Femur (tissue), 1 donor: Measurements from ENCODE around the gene PTPDC1.

Experiments used
- DNase-seq: peaks from one replicate; pipeline ENCODE4 v3.0.0-alpha.2; 2017

PTPDC1 gene, protein sequence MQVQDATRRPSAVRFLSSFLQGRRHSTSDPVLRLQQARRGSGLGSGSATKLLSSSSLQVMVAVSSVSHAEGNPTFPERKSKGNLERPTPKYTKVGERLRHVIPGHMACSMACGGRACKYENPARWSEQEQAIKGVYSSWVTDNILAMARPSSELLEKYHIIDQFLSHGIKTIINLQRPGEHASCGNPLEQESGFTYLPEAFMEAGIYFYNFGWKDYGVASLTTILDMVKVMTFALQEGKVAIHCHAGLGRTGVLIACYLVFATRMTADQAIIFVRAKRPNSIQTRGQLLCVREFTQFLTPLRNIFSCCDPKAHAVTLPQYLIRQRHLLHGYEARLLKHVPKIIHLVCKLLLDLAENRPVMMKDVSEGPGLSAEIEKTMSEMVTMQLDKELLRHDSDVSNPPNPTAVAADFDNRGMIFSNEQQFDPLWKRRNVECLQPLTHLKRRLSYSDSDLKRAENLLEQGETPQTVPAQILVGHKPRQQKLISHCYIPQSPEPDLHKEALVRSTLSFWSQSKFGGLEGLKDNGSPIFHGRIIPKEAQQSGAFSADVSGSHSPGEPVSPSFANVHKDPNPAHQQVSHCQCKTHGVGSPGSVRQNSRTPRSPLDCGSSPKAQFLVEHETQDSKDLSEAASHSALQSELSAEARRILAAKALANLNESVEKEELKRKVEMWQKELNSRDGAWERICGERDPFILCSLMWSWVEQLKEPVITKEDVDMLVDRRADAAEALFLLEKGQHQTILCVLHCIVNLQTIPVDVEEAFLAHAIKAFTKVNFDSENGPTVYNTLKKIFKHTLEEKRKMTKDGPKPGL

DNA sequence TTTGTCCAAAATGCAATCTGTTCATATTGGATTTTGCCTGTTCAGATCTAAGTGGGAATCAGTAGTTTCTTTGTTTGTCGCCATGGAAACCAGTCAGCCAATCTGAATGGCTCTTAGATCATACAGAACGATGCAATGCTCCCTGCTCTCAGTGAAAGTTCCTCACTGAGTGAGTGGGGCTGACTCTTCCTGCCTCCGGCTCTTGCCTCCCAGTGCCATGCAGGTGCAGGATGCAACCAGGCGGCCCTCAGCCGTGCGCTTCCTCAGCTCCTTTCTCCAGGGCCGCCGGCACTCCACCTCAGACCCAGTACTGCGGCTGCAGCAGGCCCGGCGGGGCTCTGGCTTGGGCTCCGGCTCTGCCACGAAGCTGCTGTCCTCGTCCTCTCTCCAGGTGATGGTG is at the start of gene PTPDC1:
PTPDC1 (plus strand) TSS at position 151 of the 400 bp plus-strand sequence; CDS start at position 218, 67 bp downstream.
- DNase-seq = peak; percentile 64

DNA sequence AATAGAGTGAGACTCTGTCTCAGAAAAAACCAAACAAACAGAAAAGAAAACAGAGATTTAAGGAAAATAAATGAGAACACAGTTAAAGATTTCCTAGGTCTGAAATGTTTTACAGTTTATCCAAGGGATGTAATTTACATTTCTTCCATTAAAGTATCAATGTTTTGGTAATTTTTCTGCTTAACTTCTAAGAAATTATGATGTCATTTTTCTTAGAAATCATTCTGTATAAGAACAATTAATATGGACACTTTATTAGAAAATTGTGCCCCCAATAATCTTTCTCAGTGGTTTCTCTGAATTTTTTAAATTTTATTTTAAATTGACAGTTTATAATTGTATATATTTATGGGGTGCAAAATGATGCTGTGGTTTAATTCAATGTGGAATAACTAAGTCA is 49.8 kb upstream of the PTPDC1 start:
- no peak for DNase-seq

DNA sequence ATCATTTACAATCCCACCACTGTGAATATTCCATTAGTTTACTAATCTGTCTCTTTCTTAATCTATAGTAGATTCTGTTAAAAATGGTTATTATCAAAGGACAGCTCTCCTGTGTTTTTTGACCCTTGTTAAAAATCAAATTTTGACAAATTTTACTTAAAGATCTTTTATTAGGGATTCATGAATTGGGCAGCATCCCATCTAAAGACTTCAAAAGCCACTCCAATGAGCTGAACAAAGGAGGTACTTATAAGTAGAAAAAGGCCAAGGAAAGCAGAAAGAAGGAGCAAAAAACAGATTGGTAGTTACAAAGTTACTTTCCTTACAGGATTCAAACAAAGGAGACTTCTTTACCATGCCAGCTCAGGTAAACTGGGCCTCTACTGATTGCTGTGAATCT is 44.5 kb upstream of the PTPDC1 start:
- no peak for DNase-seq

DNA sequence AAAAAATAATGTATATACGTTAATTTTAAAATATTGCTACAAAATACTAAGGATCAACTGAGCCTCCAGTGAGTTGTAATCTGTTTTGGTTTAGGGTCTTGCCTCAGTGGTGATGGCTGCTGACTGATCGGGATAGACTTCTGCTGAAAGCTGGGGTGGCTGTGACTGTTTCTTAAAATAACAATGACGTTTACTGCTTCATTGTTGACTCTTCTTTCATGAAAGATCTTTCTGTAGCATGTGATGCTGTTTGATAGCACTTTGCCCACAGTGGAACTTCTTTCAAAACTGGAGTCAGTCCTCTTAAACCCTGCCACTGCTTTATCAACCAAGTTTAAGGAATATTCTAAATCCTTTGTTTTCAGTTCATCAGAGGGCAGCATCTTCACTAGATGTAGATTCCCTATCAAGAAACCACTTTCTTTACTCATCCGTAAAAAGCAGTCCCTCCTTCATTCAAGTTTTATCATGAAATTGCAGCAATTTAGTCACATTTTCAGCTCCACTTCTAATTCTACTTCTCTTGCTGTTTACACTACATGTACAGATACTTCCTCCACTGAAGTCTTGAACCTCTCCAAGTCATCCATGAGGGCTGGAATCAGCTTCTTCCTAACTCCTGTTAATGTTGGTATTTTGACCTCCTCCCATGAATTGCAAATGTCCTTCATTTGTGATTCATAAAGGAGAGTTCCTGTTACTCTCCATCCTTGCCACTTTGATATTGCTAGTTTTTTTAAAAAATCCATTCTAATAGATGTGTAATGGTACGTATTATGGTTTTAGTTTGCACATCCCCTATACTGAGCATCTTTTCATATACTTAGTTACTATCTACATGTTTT is 41.5 kb upstream of the PTPDC1 start:
- DNase-seq = no peak

DNA sequence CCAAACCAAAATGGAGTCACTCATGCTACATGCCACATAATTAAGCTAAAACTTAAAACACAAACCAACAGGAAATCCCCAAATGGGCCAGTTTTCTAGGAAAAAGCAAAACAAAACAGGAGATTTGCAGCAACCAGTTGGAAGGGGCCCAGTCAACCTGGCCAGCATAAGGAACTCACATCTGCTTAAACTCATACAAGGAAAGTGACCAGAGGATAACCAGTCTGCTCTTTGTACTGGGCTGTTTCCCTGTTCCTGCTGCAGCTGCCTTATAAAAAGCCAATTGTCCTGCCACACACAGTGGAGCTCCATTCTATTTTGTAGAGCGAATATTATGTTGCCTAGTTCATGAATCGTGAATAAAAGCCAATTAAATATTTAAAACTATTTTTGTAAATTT is 29.5 kb upstream of the PTPDC1 start:
- no peak for DNase-seq

DNA sequence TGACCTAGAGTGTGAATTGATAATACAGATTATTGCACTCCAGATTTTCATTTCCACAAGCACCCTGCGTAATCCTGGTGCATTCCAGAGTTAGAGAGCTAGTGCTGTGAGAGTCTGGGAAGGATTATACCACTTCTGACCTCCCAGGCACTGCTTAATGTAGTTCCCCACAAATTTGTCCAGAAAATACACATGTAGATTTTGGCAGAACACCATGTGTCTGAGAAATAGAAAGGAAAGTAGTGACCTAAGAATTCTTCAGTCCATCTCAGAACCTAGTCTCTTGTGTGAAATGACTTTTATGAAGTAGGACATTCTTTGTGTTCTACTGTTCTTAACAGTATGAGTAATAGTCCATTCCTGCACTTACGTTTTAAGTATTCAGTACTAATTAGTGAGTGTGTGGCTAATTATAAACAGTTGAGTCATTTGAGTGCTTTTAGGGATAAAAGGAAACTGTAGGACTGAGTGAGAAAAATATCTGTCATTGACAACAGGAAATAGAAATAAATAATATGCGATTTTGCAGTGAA is 27.8 kb upstream of the PTPDC1 start:
- no peak for DNase-seq

DNA sequence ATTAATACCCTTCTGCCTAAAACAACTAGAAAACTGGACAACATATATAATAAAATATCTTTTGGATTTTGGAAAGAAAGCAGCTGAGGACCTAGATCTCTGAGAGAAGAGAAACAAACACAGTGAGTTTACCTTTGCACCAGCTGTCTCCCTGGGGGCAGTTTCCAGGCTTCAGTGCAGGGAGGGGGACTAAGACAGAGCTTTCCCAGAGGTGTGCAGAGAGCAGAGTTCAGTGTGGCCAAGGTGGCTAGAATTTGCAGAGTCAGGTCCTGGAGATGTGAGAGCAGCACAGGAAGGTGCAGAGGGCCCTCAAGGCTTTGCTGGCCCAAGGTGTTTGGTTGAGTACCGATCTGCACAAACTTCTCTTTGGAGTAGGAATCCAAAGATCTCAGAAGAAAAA is 26.3 kb upstream of the PTPDC1 start:
- no peak for DNase-seq

DNA sequence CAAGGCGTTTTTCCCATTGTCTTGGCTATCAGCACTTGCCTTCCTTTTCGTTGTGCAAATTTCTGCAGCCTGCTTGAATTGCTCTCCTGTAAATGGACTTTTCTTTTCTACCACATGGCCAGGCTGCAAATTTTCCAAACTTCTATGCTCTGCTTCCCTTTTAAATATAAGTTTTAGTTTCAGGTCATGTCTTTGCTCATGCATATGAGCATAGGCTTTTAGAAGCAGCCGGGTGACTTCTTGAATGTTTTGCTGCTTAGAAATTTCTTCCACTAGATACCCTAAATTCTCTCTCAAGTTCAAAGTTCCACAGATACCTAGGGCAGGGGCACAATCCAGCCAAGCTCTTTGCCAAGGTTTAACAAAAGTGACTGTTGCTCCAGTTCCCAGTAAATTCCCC is 22.4 kb upstream of the PTPDC1 start:
- no peak for DNase-seq

DNA sequence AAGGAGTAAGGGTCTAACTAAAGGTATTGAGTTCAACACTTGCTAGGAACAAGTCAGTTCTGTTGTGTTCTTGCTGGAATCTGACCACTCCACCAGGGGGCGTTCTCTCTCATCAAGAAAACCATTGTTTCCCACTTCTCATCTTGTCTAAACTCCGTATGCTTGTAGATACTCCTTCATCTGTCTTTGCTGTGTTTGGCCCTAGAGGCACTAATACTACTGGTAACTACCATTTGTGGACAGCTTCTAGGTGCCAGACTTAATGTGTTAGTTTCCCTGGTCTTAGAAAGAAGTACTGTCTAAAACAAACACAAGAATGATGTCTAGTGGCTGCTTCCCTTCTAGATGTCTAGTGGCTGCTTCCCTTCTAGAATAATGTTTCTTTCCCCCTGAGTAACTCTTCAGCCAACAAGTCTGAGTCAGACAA is 18.7 kb upstream of the PTPDC1 start:
- peak; percentile 76 for DNase-seq

DNA sequence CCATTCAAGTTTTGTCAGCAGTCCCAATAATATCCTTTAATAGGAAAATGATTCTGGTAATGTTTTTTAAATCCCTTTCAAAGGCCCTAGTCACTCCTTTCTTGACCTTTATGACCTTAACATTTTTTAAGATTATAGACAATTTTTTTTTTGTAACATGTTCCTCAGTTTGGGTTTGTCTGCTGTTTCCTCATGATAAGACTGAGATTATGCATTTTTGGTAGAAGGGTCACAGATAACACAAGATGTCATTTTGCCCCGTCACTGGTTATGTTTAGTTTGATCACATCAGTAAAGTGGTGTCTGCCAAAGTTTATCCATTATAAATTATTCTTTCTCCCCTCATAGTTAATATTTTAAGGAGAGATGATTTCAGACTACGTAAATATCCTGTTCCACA is 16.0 kb upstream of the PTPDC1 start:
- no peak for DNase-seq

DNA sequence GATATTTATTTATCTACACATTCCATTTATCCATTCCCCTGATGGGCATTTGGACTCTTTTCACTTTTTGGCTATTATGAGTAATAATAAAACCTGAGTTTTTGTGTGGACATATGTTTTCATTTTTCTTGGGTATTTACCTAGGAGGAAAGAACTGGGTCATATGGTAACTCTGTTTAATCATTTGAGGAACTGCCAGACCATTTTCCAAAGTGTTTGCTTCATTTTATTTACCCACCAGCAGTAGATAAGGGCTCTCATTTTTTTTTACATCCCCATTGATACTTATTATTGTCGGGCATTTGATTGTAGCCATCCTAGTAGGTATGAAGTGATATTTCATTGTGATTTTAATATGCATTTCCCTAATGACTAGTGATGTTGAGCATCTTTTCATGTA is 7.7 kb upstream of the PTPDC1 start:
- no peak for DNase-seq

DNA sequence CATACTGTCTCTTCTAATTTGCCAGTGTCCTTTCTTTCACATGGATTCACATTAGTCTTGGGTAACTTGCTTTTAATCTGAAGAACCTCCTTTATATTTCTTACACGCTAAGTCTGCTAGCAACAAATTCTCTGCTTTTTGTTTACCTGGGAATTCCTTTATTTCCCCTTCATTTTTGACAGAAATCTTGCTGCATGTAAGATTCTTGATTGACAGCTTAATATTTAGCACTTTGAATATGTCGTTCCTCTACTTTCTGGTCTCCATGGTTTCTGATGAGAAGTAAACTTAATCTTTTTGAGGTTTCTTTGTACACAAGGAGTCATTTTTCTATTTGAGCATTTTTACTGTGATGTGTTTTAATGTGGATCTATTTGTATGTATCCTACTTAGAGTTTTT is 6.2 kb upstream of the PTPDC1 start:
- DNase-seq = no peak

DNA sequence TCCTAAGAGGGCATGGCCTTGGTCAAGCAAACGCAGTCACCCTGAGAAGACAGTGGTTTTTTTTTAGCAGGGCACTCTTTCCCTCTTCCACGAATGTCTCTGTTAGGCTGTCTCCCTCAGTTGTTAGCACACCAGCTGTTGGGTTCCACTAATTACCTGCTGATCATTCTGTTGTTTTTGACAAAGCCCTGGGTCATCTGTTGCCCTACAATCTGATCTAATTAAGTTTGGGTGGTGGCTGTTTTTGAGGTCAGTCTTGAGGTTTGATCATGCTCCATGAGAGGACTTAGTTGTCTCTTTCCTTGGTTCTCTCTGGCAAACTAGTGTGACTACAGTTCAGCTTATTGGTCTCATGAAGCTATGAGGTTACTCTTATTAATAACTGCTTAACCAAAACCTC is 5.0 kb upstream of the PTPDC1 start:
- no peak for DNase-seq

DNA sequence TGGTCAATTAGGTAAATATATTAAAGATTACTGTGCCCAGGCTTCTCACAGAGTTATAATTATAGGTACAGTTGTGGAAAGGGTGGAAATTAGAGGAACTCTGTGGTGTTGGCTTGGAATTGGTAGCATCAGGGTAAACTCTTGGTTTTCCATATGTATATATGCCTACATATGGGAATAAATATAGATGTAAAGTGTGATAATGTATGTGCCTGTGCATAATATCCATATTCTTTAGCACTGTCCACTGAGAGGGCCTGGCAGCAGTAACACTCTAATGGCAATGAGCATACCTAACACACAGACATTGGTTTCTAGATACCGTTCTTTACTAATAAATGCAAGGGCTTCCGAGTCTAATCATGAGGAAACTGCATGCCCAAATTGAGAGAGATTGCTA is 4.0 kb upstream of the PTPDC1 start:
- no peak for DNase-seq

DNA sequence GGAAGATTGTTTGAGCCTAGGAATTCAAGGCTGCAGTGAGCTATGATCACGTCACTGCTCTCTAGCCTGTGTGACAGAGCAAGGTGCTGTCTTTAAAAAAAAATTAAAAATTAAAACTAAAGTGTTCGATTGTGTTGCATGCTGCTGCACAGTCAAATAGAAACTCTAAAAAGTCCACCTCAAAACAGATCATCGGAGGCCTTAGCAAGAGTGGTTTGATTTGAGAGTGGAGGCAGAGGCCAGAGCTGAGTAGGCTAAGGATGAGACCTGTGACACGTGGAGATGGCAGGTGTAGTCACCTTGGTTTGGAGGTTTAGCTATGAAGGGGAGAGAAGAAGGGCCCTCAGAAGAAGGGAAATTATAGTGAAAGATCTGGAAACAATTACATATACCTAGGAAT is 2.8 kb upstream of the PTPDC1 start:
- no peak for DNase-seq

DNA sequence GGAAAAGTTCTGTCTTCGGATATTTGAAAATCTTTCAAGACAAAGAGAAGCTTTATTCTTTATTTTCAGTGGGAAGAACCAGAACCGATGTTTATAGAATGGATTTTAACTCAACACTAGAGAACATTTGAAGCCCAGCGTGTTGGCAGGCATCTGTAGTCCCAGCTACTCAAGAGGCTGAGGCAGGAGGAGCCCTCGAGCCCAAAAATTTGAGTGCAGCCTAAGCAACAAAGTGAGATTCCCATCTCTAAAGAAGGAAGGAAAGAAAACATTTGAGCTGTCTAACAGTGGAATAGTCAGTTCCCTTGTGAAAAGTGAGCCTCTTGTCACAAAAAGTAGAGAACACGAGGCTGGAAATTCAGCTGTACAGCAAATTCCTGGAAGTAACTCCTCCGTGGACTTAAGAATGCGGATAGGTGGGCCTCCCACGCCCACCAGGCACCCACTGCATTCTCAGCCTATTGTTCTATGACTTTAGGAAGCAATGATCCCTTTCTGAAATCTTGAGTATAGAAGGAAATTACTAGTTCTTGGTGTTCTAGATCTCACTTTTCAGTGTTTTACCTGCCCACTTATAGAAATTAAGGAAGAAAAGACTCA is 2.3 kb upstream of the PTPDC1 start:
- no peak for DNase-seq

DNA sequence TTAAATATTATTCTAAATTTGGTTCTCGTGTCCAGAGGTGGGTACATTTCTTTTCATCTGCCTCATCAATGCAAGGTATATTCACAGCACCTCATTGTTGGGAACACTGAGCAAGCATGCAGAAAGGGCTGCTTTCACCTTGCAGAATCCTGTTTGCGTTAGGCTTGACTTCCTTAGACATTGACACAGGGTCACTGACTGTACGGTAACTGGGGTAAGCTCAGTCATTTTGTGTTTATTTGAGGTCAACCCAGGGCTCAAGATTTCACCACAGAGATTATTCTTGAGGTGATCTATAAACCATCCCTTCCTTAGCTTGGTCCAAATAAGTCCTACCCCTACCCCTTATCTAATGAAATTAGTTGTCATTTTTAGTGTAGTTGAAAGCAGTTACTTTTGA is 1.7 kb upstream of the PTPDC1 start:
- no peak for DNase-seq

DNA sequence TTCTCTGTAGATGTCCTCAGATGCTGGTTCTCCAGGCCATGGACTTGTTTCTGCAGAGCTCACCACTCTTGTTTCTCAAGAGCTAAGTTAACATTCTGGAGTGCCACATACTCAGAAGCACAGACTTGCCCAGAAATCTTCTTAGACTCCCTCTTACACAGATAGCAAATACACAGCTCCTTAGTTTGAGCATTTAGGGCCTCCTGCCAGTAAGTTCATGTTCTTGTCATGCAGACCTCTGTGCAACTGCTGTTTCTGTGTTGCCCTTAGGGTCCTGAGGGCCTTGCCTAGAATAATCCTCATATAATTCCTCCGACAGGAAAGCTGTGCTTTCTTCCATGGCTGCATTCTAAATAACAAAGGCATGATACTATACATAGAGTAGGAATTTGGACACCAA is 1.3 kb upstream of the PTPDC1 start:
- no peak for DNase-seq

DNA sequence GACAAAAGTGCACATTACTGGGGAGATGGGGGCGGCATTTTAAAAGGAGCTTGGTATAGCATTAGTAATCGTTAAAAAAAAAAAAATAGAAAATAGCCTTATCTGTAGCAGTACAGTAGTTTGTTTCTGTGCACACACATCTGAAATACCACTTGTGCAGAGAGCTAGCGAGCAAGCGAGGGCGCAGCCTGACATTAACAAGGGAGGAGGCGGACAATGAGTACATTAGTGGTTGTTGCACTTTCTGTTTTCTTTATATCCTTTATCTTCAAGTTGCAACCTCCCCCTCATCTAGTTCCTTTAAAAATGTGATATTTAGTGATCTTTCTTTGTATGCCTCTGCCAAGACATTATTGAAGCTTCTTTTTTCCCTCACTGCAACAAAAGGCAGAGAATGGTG is 880 bp upstream of the PTPDC1 start:
- DNase-seq = no peak

DNA sequence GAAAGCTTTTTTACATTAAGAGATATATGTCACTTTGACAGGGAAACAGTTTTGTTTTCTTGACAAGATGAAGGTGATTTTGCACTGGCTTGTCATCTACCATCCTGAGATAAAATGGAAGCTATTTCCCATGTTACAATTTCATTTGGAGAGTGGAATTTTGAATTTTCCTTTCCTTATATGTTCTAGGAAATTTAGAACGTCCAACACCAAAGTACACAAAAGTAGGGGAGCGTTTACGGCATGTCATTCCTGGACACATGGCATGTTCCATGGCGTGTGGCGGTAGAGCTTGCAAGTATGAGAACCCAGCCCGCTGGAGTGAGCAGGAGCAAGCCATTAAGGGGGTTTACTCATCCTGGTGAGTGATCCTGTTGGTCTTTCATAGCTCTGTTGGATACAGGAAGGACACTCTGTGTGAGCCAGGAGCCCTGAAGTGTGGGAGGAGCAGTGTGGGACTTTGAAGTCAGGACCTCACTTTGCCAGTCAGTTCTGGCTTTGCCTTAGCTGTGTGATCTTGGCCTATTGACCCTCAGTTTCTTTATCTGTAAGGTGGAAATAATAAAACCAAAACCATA is 887 bp downstream of the PTPDC1 start:
- DNase-seq = no peak

DNA sequence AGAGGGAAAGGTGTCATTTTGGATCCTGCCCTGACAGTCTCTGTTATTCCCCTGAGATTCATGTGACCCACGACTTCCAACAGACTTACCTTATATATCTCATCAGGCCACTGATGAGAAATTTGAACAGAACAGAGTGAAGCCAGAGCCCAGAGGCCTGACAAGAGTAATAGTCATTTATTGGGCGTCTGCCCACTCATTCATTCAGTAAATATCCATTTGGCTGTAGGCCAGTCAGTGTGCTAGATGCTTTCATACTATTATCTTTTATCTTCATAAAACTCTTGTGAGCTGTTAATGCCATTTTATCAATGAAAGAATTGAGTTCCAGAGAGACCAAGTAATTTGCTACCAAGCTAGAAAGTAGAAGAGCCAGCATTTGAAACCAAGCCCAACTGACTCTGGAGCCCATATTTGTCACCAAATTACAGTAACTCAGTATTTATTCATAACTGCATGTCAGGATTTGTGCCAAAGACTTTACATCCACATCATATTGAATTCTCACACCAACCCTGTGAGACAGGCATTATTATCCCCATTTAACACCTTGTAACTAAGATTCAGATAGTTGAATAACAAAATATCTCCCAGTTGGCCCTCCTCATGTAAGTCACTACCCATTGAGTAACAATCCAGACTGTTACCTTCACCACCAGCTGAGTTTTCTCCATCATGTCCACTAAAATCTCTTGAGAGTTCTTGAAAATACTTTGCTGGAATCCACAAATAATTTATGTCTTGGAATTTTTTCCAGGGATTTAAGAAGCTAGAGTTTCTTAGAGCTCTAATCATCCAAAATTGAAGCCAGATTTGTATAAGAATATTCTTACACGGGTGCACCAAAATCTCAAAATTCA is 2.5 kb downstream of the PTPDC1 start:
- no peak for DNase-seq
